HCT116 (cell line): ENCODE data around the gene ALDH6A1. TPM values are rescaled to one million over a fixed set of nuclear protein-coding genes. Genes with fewer than 3 reads are reported as not detected.
A peak's percentile ranks its signal among the peaks of the same experiment; 100 is the strongest.

Experiments
- ATAC-seq: fragments of 200-7000 bp; cut with Tn5 transposase; 2 replicates; pipeline ENCODE4 v1.9.1; 2020; ENCODE audit warnings: mild to moderate bottlenecking, moderate library complexity
- BruUV-seq: library from RNA; stranded (reverse); fragments of 400-500 nt; replicated peaks from 2 replicates; lab custom pipeline; 2021; lab: Mats Ljungman, UMichigan
- CTCF ChIA-PET: fragments of 300-600 bp; sonication (Branson Sonifier 250); formaldehyde crosslinking; loops from one replicate; lab custom pipeline; 2021; ENCODE audit warnings: antibody characterized with exemption; lab: Charles Lee
- POLR2A ChIA-PET: fragments of 300-600, 350-600 bp; sonication (Branson Sonifier 250); formaldehyde crosslinking; loops from one replicate; lab custom pipeline; 2021; ENCODE audit warnings: antibody characterized with exemption; lab: Charles Lee
- RAD21 ChIA-PET, 2 experiments: fragments of 300-600 bp; sonication (Branson Sonifier 250); formaldehyde crosslinking; loops; one replicate each; lab custom pipeline; 2023; ENCODE audit warnings: low total read pairs in 2 of 2; ENCODE audit not compliant: uncharacterized antibody in 2 of 2, unreplicated experiment in 2 of 2, low non-redundant PET in 1 of 2; lab: Charles Lee
- DNase-seq: peaks from one replicate; pipeline ENCODE4 v3.0.0-alpha.2; 2010; ENCODE audit warnings: low read depth, low spot score
- H2AFZ ChIP-seq: fragments of 200-600 bp; shearing (Covaris generic), sonication (generic); 2 replicates; pipeline ENCODE4 v1.6.1; 2017; ENCODE audit warnings: low read depth, mixed run types, mixed read lengths, antibody characterized with exemption, low read length; ENCODE audit not compliant: poor library complexity, severe bottlenecking
- H3K27ac ChIP-seq: 2 replicates; pipeline ENCODE4 v1.5.1; 2012; ENCODE audit warnings: low read depth, low read length
- H3K27me3 ChIP-seq: fragments of 200-600 bp; sonication (generic); 2 replicates; pipeline ENCODE4 v1.6.1; 2016; ENCODE audit warnings: mixed run types, low read length, mixed read lengths; ENCODE audit not compliant: insufficient read depth
- H3K36me3 ChIP-seq, 2 experiments: fragments of 200-500 bp in 1 of 2; fragments of 200-600 bp in 1 of 2; sonication (Bioruptor generic) in 1 of 2; sonication (generic) in 1 of 2; 2 replicates each; pipeline versions ENCODE4 v1.5.1 to v1.6.1; 2014 to 2016; ENCODE audit warnings: low read length in 2 of 2, inconsistent platforms in 1 of 2, mixed read lengths in 1 of 2, mixed run types in 1 of 2; ENCODE audit not compliant: insufficient read depth in 2 of 2, control insufficient read depth in 1 of 2
- H3K4me1 ChIP-seq, 2 experiments: fragments of 200-600 bp in 1 of 2; sonication (generic) in 1 of 2; 2 replicates each; pipeline versions ENCODE4 v1.5.1 to v1.6.1; 2012 to 2017; ENCODE audit warnings: low read length in 2 of 2, inconsistent platforms in 1 of 2, mild to moderate bottlenecking in 1 of 2, mixed read lengths in 1 of 2, mixed run types in 1 of 2, moderate library complexity in 1 of 2; ENCODE audit not compliant: insufficient read depth in 2 of 2, control insufficient read depth in 1 of 2
- H3K4me2 ChIP-seq: fragments of 200-600 bp; sonication (generic); 2 replicates; pipeline ENCODE4 v1.6.1; 2017; ENCODE audit warnings: mixed run types, low read length, mixed read lengths
- H3K4me3 ChIP-seq, 2 experiments: fragments of 200-600 bp in 1 of 2; sonication (generic) in 1 of 2; replicated peaks in 1 of 2; 2 replicates each; pipeline ENCODE4 v1.5.1; 2011 to 2016; ENCODE audit warnings: low read length in 2 of 2, control low read depth in 1 of 2, low read depth in 1 of 2, mild to moderate bottlenecking in 1 of 2, mixed read lengths in 1 of 2, mixed run types in 1 of 2
- H3K79me2 ChIP-seq: fragments of 200-600 bp; sonication (generic); 2 replicates; pipeline ENCODE4 v1.6.1; 2017; ENCODE audit warnings: mild to moderate bottlenecking, mixed run types, low read length, moderate library complexity, mixed read lengths; ENCODE audit not compliant: insufficient read depth
- H3K9ac ChIP-seq: fragments of 200-600 bp; sonication (generic); 2 replicates; pipeline ENCODE4 v1.6.1; 2016; ENCODE audit warnings: low read length, mixed read lengths
- H3K9me2 ChIP-seq: fragments of 200-600 bp; sonication (generic), shearing (Covaris generic); 2 replicates; pipeline ENCODE4 v1.6.1; 2017; ENCODE audit warnings: mixed run types, mild to moderate bottlenecking, moderate library complexity; ENCODE audit not compliant: insufficient read depth
- H3K9me3 ChIP-seq, 2 experiments: fragments of 200-500 bp in 1 of 2; fragments of 200-600 bp in 1 of 2; sonication (Bioruptor generic) in 1 of 2; sonication (generic) in 1 of 2; 2 replicates each; pipeline ENCODE4 v1.6.1; 2014 to 2017; ENCODE audit warnings: low read length in 2 of 2, mixed read lengths in 2 of 2, inconsistent platforms in 1 of 2, low read depth in 1 of 2, mild to moderate bottlenecking in 1 of 2, mixed run types in 1 of 2, moderate library complexity in 1 of 2; ENCODE audit not compliant: control insufficient read depth in 1 of 2, insufficient read depth in 1 of 2
- H4K20me1 ChIP-seq: fragments of 200-600 bp; sonication (generic), shearing (Covaris generic); 2 replicates; pipeline ENCODE4 v1.6.1; 2017; ENCODE audit warnings: mixed run types, mild to moderate bottlenecking, moderate library complexity; ENCODE audit not compliant: insufficient read depth
- CEBPB ChIP-seq: IDR thresholded peaks from 2 replicates; pipeline ENCODE4 v1.6.1; 2012; ENCODE audit warnings: low read depth
- EGR1 ChIP-seq: IDR thresholded peaks from 2 replicates; pipeline ENCODE4 v1.6.1; 2012; ENCODE audit warnings: low read depth
- JUND ChIP-seq: IDR thresholded peaks from 2 replicates; pipeline ENCODE4 v1.6.1; 2012
- SIN3A ChIP-seq: IDR thresholded peaks from 2 replicates; pipeline ENCODE4 v1.6.1; 2012; ENCODE audit warnings: low read depth
- SRF ChIP-seq: IDR thresholded peaks from 2 replicates; pipeline ENCODE4 v1.6.1; 2012; ENCODE audit warnings: low read depth
- YY1 ChIP-seq: IDR thresholded peaks from 2 replicates; pipeline ENCODE4 v1.6.1; 2011; ENCODE audit warnings: low read length, low read depth, moderate library complexity, mild to moderate bottlenecking; ENCODE audit not compliant: insufficient replicate concordance; ENCODE audit errors: extremely low read depth
- ZNF274 ChIP-seq: fragments of 200-500 bp; sonication (Bioruptor generic); IDR thresholded peaks from 2 replicates; pipeline ENCODE4 v1.6.1; 2014; ENCODE audit warnings: mild to moderate bottlenecking, low read depth, low read length, inconsistent platforms
- intact Hi-C: fragments of 100-400 bp; cut with micrococcal nuclease; formaldehyde crosslinking; loops from 2 replicates; pipeline ENCODE4 v1.10.0; 2022
- total RNA-seq: library from RNA; stranded (reverse); gene quantifications from one replicate; pipeline ENCODE4 v1.2.1, GENCODE V29; 2021; ENCODE audit not compliant: unreplicated experiment
- TF ChIP-seq, protein P1 (sequence below): IDR thresholded peaks from 2 replicates; pipeline ENCODE4 v1.6.1; 2012; ENCODE audit warnings: low read depth

The ALDH6A1 gene
- total RNA-seq, 1 experiment from 2014 or later = 15.6 TPM

DNA sequence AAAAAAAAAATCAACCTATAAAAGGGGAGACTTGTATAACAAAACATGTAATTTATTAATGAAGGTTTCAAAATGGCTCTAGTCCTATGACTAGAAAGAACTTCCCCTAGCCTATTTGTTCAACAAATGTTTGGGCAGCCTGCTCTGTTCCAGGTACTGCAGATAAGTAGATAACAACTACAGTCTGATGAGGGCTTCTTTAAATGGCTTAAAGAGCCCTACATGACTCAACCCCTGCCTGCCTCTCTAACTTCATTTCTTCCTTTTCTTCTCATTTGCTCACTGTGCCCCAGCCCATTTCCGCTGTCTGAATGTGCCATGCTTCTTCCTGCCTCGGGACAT is 21.5 kb downstream of the ALDH6A1 start:
- TF ChIP-seq SIN3A (no peak), JUND (no peak), CEBPB (no peak), ZNF274 (no peak), YY1 (no peak), SRF (no peak), EGR1 (no peak)
- TF ChIP-seq, protein P1, sequence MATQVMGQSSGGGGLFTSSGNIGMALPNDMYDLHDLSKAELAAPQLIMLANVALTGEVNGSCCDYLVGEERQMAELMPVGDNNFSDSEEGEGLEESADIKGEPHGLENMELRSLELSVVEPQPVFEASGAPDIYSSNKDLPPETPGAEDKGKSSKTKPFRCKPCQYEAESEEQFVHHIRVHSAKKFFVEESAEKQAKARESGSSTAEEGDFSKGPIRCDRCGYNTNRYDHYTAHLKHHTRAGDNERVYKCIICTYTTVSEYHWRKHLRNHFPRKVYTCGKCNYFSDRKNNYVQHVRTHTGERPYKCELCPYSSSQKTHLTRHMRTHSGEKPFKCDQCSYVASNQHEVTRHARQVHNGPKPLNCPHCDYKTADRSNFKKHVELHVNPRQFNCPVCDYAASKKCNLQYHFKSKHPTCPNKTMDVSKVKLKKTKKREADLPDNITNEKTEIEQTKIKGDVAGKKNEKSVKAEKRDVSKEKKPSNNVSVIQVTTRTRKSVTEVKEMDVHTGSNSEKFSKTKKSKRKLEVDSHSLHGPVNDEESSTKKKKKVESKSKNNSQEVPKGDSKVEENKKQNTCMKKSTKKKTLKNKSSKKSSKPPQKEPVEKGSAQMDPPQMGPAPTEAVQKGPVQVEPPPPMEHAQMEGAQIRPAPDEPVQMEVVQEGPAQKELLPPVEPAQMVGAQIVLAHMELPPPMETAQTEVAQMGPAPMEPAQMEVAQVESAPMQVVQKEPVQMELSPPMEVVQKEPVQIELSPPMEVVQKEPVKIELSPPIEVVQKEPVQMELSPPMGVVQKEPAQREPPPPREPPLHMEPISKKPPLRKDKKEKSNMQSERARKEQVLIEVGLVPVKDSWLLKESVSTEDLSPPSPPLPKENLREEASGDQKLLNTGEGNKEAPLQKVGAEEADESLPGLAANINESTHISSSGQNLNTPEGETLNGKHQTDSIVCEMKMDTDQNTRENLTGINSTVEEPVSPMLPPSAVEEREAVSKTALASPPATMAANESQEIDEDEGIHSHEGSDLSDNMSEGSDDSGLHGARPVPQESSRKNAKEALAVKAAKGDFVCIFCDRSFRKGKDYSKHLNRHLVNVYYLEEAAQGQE = no peak
- POLR2A ChIA-PET = no interaction called here
- Histone ChIP-seq H3K79me2 (no peaks in the 10 kb centered on the region), H3K9ac (no peak overlapping the region), H3K4me1 (peaks cover 11 to 17% of the 10 kb centered on the region in 2 experiments; a peak in 3 of 4 replicates), H3K27me3 (no peaks in the 10 kb centered on the region), H3K9me2 (no peaks in the 10 kb centered on the region), H3K4me2 (peak overlapping the region; percentile 41; the same call in 1 of the 2 replicates), H2AFZ (no peak overlapping the region), H3K9me3 (no peaks in the 10 kb centered on the region), H3K4me3 (no peak overlapping the region), H3K27ac (no peak overlapping the region), H4K20me1 (no peaks in the 10 kb centered on the region), H3K36me3 (no peaks in the 10 kb centered on the region; a peak in 1 of 4 replicates)
- CTCF ChIA-PET = no interaction called here
- ATAC-seq (no peak), DNase-seq (no peak)
- no TSS peak for BruUV-seq
- RAD21 ChIA-PET = no interaction called here
- intact Hi-C loops = no loop called here
